Right renal cortex interstitium (tissue), 3 donors: Measurements from ENCODE around the gene DNASE1L1. TPM values are rescaled to one million over a fixed set of nuclear protein-coding genes. Genes with fewer than 3 reads are reported as not detected.
"Not testable (repeated sequence)": the region's sequence is repeated elsewhere in the genome, so short reads cannot be mapped to it uniquely, and the experiment has no call there.

Source experiments
- DNase-seq, 3 donors: peaks; one replicate each; pipeline ENCODE4 v3.0.0-alpha.2; 2013; ENCODE audit warnings: low read depth in 3 of 3, low spot score in 2 of 3
- polyA plus RNA-seq, 3 donors: library from polyadenylated mRNA; unstranded; fragments of 120-200 nt; gene quantifications; one replicate each; pipeline ENCODE4 v1.2.1, GENCODE V29; 2013; ENCODE audit not compliant: insufficient read length in 3 of 3

The DNASE1L1 gene
- polyA plus RNA-seq, 3 donors: 11.3 to 14.0 (median 11.4) TPM

GRCh38 chrX:154411981-154412340 is 2.9 kb upstream of the DNASE1L1 start:
- DNase-seq: no peak

GRCh38 chrX:154408659-154409221 is 314 bp downstream of the DNASE1L1 start:
- DNase-seq: no peak

- no peak for DNase-seq
Observed at GRCh38 chrX:154404625-154405192, 4.3 kb downstream of the DNASE1L1 start.

GRCh38 chrX:154403858-154404257 is 5.2 kb downstream of the DNASE1L1 start:
- DNase-seq: no peak

- no peak for DNase-seq
Observed at GRCh38 chrX:154403192-154403591, 5.9 kb downstream of the DNASE1L1 start.

- no peak for DNase-seq
Observed at GRCh38 chrX:154402622-154403127, 6.4 kb downstream of the DNASE1L1 start.

- DNase-seq: no peak
Observed at GRCh38 chrX:154401918-154402621, 7.0 kb downstream of the DNASE1L1 start.

- DNase-seq: no peak
Observed at GRCh38 chrX:154401045-154401799, 7.8 kb downstream of the DNASE1L1 start.

- not testable (repeated sequence) for DNase-seq
Observed at GRCh38 chrX:154400369-154400817, 8.7 kb downstream of the DNASE1L1 start.

- DNase-seq: no peak
Observed at GRCh38 chrX:154399527-154400368, 9.3 kb downstream of the DNASE1L1 start.

- DNase-seq: no peak
Observed at GRCh38 chrX:154398668-154399526, 10.2 kb downstream of the DNASE1L1 start.

GRCh38 chrX:154397888-154398667 is 11.0 kb downstream of the DNASE1L1 start, which contains the start of gene RPL10:
TSS of gene RPL10 (plus strand) at chrX:154398377. CDS start at chrX:154398520, 143 bp downstream.
- peak in 1 of 3 donors; percentile 89 for DNase-seq

GRCh38 chrX:154396973-154397887 is 11.8 kb downstream of the DNASE1L1 start:
- DNase-seq: no peak

GRCh38 chrX:154396363-154396762 is 12.7 kb downstream of the DNASE1L1 start:
- not testable (repeated sequence) for DNase-seq

- DNase-seq: not testable (repeated sequence)
Observed at GRCh38 chrX:154389812-154390747, 19.0 kb downstream of the DNASE1L1 start.

GRCh38 chrX:154388649-154389048 is 20.4 kb downstream of the DNASE1L1 start:
- not testable (repeated sequence) for DNase-seq
